ENCODE results near the gene CTSL.
A peak's percentile ranks its signal among the peaks of the same experiment; 100 is the strongest.

CTSL gene

DNA sequence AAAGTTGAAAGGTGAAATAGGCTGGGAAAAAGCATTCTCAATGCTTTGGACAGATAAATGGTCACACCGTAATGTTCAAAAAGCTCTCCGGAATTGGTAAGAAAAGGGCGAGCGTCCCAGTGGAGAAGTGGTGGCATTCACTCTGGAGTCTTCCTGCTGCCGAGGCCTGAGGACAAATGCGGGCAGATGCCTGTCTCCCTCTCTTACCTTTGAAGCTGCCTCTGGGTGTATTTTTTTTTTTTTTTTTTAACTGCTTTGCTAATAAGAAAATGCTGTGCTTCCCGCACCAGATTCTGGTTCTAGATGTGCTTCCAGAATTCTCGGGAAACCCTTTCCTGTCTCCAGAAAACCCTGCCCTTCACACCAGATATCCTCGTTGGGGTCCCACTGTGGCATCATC lies 24.4 kb upstream of the CTSL start:
- no peak for DNase-seq

DNA sequence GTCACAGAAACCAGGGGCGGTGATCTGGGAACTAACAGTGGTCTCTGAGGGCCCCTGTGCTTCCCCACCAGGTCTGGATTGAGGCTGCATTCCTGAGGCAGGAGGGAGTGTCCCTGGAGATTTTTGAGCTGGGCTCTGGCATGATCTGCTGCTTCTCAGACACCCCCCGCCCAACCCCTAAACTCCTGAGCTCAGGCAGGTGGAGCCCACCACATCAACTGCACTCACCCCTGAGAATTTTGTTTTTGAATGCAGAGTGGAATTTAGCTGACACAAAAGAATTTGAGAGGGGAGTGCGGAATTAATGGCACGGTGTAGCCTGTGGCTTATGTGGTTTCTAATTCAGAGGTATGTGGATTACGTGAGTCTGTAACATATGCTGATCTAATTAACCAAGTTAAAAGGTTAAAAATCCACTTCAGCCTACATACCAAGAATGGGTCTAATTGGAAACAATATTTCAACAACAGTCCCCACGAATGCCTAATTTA lies 23.9 kb upstream of the CTSL start:
- peak; percentile 28 for DNase-seq

DNA sequence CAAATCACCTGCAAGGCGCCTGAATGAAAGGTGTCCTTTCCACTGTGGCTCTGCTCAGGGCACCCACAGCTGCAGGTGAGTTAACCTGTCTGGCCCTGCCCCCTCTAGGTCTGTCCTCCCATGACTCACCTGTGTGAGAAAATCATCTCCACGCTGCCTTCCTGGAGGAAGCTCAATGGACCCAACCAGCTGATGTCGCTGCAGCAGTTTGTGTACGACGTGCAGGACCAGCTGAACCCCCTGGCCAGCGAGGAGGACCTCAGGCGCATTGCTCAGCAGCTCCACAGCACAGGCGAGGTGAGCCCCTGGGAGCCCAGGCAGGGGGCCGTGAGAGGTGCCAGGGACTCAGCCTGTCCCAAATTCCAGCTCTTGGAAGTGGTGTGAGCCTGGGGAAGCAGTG lies 23.0 kb upstream of the CTSL start:
- DNase-seq, result no peak

DNA sequence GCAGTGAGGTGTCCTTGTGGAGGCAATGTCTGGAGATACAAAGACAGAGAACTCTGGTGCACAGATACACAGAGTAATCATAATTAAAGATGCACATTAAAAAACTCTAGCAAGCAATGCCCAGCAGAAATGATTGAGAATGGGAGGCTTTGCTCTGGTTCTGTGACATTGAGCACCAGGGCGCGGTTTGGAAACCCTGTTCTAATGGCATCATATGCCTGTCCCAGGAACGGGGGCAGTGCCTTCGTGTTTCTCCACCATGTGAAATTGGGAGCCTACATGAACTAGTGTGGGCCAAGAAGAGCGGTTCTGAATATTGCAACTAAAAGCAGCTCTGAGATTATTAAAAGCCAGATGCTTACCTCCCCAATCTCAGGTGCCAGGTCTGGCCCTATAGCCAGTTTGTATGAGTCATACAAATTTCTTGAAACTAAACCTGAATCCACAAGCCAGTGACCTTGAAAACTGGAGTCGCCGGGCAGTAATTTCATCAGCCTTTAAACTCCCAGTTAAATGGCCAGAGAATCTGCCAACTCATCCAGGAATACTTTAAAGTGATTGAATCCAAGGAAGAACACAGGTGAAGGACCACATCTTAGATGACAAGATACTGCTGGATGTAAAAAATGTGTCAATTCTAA lies 22.2 kb upstream of the CTSL start:
- DNase-seq, result no peak

DNA sequence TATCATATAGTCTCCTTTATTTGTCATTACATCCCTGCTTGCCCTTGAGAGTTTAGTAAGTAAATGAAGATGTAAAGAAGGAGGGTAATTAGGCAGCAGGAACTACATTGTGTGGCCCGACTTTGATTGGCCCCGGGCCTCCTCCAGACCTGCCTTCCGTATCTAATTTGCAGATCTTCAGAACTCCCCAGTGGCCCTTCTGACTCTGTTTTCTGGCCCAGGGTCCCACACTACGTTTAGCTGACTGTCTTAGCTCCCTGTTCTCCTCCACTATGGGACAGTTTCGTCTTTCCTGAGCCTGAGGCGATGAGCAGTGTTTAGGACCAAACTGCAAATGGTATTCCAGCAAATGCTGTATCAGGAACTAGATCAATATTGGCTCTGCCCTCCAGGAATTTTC lies 21.6 kb upstream of the CTSL start:
- no peak for DNase-seq

DNA sequence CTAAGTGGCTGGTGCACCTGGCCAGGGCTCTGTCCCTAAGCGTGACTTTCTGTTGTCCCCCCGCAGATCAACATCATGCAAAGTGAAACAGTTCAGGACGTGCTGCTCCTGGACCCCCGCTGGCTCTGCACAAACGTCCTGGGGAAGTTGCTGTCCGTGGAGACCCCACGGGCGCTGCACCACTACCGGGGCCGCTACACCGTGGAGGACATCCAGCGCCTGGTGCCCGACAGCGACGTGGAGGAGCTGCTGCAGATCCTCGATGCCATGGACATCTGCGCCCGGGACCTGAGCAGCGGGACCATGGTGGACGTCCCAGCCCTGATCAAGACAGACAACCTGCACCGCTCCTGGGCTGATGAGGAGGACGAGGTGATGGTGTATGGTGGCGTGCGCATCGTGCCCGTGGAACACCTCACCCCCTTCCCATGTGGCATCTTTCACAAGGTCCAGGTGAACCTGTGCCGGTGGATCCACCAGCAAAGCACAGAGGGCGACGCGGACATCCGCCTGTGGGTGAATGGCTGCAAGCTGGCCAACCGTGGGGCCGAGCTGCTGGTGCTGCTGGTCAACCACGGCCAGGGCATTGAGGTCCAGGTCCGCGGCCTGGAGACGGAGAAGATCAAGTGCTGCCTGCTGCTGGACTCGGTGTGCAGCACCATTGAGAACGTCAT lies 19.7 kb upstream of the CTSL start:
- DNase-seq, result no peak

DNA sequence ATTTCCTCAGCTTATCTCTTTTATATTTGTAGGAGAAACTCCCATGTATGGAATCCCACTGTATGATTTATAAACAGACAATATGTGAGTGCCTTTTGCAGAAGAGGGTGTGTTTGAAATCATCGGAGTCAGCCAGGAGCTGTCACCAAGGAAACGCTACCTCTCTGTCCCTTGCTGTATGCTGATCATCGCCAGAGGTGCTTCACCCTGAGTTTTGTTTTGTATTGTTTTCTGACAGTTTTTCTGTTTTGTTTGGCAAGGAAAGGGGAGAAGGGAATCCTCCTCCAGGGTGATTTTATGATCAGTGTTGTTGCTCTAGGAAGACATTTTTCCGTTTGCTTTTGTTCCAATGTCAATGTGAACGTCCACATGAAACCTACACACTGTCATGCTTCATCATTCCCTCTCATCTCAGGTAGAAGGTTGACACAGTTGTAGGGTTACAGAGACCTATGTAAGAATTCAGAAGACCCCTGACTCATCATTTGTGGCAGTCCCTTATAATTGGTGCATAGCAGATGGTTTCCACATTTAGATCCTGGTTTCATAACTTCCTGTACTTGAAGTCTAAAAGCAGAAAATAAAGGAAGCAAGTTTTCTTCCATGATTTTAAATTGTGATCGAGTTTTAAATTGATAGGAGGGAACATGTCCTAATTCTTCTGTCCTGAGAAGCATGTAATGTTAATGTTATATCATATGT lies 18.0 kb upstream of the CTSL start:
- DNase-seq, result no peak

DNA sequence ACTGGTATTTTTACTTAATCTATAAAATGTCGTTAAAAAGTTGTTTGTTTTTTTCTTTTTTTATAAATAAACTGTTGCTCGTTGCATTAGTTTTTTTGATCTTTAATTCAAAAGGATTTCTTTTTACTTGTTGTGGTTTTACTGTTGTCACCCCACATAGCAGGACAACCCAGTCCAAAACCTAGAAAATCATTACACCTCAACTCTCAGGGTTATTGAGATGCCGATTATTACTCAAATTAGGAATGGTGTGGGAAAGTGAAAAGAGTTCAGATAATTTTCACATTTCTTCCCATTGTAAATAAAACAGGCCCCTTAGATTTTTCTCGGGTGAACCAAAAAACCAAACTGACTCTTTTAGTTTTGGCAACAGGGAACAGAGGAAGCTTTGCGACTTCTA lies 17.4 kb upstream of the CTSL start:
- DNase-seq, result no peak

DNA sequence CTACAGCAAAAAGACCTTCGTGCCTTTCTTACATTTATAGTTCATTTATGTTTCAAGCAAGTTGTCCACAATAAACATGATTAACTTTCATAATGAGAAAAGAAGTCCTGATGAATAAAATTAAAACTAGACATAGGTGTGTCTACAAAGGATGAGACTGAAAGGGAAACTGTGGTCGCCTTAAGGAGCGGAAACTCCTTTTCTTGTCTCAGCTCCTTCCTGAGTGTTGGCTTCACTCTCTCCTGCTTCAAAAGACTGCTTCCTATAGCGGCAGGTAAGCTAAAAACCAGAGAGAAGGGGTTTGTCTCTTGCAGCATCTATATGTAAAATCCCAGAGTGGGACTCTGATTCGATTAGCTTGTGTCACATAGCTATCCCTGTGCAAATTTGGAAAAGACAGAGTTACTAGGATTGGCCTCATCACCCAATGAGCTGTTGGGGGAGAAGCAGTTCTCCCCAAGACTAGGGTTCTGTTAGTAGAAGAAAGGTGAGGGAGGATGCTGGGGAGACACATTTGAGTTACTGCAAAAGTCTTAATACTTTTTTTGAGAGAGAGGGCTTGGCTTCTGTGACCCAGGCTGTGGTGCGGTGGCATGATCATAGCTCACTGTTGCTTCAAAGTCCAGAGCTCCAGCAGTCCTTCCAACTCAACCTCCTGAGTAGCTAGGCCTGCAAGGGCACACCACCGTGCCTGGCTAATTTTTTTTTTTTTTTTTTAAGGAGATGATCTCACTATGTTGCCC lies 16.8 kb upstream of the CTSL start:
- no peak for DNase-seq

DNA sequence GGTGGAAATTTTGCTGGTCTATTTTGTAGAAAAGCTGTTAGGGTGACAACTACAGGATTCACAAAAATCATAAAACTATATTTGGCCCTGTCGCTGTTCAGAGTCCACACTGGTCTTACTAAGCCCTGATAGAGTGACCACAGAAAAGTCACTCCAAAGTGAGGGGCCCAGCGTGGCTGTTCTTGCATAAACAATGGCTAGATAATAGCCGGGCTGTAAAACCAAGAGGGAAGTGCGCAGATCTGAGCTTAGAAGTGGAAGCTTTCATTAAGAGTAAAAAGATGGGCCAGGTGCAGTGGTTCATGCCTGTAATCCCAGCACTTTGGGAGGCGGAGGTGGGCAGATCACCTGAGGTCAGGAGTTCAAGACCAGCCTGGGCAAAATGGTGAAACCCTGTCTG lies 15.5 kb upstream of the CTSL start:
- no peak for DNase-seq

DNA sequence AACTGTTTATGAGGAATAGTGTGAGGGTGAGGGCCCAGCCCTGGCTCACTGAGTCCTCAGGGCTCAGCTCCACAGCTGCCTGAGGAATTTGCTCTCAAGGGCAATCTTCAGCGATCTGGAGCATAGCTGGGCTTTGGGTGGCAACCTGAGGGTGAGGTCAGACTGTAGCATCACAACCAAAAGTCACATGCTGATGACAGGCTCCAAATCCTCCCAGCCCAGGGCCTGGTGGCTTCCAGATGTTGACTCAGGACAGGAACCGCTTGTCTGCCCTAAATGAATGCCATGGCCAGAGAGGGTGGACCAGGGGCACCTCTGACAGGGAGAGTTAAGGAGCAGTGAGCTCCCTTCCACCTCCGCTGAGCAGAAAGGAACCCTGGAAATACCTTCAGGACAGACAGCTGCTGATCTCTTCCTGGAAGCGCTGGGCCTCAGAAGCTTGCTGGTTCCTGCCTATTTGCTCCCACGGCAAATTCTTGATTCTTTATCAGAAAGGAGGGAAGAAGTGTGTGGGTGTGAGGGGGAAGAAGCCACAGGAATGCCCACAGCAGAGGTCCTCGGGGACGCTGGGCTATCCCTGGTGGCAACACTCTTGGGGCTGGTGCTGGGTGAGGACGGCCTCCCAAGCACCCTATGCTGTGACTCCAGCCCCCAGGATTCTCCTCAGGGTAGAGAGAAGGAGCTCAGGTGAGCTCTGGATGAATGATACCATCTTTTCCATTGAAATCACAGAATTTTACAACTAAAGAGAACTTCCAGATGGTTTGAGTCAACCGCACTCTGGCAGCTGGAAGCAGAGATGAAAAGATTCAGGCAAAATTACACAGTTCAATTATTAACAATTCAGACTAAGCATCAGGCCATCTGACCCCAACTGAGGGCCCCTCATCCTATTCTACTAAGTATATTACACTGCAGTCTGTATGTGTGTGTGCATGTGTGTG lies 13.8 kb upstream of the CTSL start:
- no peak for DNase-seq

DNA sequence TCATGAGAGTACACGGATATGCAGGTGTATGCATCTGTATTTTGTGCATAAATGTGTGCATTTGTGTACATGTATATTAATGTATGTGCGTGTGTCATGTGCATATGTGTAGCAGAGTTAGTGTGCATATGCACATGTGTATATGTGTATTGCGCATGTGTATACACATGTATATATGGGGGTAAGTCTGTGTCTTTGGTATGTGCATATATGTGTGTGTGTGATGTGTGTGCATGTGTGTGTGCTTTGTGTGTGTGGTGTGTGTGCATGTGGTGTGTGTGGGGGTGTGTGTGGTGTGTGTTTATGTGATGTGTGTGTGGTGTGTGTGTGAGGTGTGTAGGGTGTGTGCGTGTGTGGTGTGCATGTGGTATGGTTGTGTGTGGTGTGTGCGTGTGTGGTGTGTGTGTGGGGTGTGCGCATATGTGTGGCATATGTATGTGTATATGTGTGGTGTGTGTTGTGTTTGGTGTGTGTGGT lies 13.1 kb upstream of the CTSL start:
- DNase-seq, result no peak

DNA sequence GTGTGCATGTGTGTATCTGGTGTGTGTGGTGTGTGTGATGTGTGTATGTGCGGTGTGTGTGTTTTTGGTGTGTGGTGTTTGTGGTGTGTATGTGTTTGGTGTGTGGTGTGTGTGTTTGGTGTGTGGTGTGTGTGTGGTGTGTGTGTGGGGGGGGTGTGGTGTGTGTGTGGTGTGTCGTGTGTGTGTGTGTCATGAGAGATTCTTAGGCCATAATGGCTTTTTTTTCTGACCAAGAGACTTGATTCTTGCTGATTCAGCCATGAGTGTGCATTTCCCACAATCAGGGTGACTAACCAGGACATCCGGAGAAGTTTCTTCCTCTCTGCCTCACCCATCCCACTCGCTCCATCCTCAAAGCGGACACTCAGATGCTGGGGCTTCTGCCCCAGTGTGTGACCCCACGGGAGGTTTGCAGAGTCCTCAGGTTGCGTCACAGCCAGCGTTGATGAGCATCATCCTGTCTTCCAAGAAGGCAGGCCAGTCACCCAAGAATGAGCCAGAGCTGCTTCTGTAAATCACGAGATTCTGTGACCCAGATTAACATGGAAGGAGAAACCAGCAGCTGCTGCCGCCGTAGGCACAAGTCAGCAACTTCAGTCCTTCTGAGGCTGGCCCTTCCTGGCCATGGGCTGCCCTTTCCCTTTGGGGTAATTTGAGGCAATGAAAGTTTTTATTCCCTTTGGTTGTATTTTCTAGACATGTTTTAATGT lies 12.5 kb upstream of the CTSL start:
- peak; percentile 53 for DNase-seq

DNA sequence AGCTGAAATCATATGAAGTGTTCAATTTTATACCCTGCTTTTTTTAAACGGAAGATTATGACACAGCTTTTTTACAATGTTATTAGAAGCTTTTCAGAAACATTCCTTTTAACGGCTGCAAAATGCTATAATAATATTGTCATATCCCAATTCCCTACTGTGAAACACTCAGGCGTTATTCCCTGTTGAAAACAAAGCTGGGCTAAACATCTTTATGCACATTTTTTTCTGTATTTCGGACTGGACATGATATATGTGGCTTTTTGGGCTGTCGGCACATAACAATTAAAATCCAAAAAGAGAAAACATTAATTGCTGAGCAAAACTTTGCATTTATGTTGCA lies 12.0 kb upstream of the CTSL start:
- DNase-seq, result no peak

DNA sequence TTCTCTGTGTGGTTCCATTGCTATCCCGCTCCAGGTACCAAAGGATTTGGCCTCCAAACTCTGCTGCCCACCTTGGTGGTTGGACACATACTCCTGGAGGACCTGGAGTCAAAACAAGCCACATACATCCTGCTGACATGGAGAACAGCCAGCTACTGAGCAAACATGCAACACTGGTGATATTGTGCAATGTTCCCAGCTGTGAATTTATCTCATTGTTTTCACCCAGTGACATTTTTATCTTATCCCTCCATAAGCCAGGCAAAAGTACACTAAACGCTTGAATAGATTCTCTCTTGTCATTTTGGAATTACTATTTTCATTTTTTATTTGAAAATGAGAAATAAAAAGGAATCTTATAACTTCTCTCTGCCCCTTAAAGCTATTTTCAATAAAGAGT lies 11.1 kb upstream of the CTSL start:
- no peak for DNase-seq

DNA sequence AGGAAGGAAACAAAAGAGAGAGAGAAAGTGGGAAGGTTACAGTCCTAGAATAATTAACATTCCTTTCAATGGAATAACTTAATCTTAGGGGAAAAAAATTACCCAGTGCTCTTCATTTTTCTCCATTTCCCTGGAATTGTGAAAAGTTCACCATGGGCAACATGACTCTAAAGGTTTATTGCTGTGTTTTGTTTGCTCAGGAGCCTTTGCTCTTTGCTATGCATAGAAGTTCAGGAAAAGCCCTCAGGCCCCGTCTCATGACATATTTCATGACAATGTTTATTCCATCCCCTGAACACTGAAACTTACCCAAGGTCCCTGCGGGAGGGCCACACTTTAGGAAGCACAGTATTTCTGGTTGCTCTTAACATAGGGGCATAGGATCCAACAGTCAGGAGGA lies 9.8 kb upstream of the CTSL start:
- no peak for DNase-seq

DNA sequence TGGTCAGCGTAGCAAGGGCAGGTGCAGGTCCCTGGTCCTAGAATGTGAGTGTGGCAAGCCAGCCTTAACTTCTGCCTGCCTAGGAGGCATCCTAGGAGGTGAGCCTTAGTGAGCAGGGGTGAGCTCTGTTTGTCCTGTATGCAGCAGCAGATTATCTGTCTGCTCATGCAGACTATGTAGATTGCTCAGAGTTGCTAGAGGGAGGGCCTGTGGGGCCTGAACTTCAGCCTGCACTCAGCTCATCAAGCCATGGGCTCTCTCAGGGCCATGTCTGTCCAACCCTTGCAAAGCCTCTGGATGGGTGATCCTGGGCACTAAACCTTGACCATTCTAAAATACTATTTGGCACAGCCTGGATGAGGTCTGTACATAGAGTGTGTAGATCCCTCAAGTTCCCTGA lies 8.5 kb upstream of the CTSL start:
- no peak for DNase-seq

DNA sequence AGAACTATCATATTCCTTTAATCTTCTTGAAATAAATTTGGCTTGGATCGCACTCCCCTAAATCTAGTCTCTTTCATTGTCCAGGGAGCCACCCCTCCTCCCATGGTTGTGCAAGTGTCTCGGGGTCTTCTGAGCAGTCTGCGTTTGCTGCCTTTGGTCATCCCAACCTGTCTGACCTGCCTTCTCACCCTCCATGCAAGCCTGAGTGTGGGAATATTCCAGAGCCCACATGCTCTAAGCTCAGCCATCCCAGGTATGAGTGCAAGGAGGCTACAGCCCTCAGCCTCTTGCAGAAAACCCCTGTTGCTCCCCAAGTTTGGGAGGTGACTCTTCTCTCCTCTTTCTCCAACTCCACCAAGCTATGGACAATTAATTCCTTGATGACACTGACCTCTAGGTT lies 7.7 kb upstream of the CTSL start:
- no peak for DNase-seq

DNA sequence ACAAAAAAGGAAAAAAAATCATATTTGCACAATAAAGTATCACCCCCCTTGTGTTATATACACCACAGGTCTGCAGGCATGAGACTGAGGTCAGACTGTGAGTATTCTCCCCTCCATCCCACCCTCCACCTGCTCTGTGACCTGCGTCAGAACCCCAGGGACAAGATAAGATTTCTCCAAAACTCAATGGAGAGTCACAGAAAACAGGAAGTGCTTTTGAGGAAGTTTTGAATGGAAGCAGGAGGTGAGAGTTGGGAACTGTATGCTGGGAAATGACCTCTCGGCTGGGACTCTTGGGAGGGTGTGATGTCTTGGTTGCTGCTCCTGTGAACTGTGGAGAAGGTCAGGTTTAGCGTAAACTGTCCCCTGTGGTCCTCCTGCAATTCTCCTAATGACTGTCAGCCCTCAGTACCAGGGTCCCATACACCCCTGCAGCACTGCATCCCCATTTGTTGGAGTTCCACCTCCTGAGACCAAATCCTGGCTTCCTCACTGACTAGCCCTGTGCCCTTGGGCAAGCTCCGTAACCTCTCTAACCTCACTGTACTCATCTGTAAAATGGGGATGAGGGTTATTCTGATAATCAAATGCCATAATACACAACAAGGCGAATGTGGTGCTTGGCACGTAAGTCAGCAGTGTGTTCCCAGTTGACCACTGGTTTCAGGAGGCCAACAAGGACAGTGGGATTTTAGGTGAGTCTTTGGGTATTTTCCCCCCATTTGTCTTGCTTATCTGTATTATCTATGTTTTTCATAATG lies 6.9 kb upstream of the CTSL start:
- DNase-seq, result no peak

DNA sequence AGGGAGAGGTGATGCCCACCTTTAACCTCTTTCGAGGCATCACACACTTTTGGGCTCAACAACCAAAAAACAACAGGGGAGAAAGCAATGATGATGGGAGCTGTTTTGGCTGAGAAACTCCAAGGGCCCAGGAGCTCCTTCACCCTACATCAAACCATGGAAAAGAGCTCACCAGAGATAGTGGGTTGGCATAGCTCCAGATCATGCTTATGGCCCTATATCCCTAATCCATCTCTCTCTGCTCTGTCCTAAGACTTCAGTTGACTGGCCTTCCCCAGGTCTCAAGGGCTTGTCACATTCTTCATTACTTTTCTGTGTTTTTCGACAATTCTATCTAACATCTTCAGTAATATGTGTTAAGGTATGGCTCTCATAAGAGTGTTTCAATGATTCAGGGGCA lies 5.7 kb upstream of the CTSL start:
- DNase-seq, result no peak

All from NCI-H82 (cell line).